Esophagus muscularis mucosa (tissue), 3 donors: Measurements from ENCODE around the gene ZNF638.

Source experiments
- POLR2A ChIP-seq: fragments of 450-650 bp; IDR thresholded peaks from one replicate; pipeline ENCODE4 v1.6.1; 2017; ENCODE audit warnings: antibody characterized with exemption, moderate library complexity, mild to moderate bottlenecking, low read depth
- TF ChIP-seq, protein P1 (sequence below), 3 experiments: fragments of 200-600 bp in 2 of 3; fragments of 450-650 bp in 1 of 3; sonication (generic) in 2 of 3; IDR thresholded peaks; one replicate each; pipeline ENCODE4 v1.5.1; 2017 to 2019; ENCODE audit warnings: antibody characterized with exemption in 3 of 3, mild to moderate bottlenecking in 2 of 3, moderate library complexity in 1 of 3

- TF ChIP-seq, protein P1, sequence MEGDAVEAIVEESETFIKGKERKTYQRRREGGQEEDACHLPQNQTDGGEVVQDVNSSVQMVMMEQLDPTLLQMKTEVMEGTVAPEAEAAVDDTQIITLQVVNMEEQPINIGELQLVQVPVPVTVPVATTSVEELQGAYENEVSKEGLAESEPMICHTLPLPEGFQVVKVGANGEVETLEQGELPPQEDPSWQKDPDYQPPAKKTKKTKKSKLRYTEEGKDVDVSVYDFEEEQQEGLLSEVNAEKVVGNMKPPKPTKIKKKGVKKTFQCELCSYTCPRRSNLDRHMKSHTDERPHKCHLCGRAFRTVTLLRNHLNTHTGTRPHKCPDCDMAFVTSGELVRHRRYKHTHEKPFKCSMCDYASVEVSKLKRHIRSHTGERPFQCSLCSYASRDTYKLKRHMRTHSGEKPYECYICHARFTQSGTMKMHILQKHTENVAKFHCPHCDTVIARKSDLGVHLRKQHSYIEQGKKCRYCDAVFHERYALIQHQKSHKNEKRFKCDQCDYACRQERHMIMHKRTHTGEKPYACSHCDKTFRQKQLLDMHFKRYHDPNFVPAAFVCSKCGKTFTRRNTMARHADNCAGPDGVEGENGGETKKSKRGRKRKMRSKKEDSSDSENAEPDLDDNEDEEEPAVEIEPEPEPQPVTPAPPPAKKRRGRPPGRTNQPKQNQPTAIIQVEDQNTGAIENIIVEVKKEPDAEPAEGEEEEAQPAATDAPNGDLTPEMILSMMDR (IDR thresholded peaks at IDR 0.05), result no peak
- TF ChIP-seq POLR2A, result no peak
Observed at GRCh38 chr2:71292159-71292558, 39.4 kb upstream of the ZNF638 start.
